ENCODE measurements around the gene EXOC4.
A peak's percentile ranks its signal among the peaks of the same experiment; 100 is the strongest.

EXOC4 gene

DNA sequence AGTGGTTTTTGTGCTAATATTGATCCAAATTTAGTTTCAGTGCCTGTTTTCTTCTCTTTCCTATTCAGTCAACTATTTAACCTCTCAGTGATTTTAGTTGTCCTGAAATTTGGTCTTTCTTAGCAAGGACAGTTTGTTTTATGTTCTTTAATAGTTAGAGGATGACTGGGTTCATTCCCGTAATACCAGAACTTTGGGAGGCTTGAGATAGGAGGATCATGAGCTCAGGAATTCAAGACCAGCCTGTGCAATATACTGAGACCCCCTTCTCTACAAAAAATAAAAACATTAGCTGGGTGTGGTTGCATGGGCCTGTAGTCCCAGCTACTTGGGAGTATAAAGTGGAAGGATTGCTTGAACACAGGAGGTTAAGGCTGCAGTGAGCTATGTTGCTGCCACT lies 148.3 kb downstream of the EXOC4 start:
- no peak overlapping the region for H3K9ac ChIP-seq
- H3K4me1 ChIP-seq = peaks cover 14% of the 10 kb centered on the region
- H4K20me1 ChIP-seq = no peaks in the 10 kb centered on the region
- H3K4me3 ChIP-seq = no peak overlapping the region
- H3K4me2 ChIP-seq = peak overlapping the region; percentile 28; the same call in 1 of the 2 replicates
- H3K9me3 ChIP-seq = no peaks in the 10 kb centered on the region; the same call in 1 of the 2 replicates
- no peak for TF ChIP-seq Cebpa-rat (IDR thresholded peaks at IDR 0.05)
- 0 out of 2 replicates have a peak, but pooled peaks cover 9% of the 10 kb centered on the region for H3K36me3 ChIP-seq
- no peaks in the 10 kb centered on the region for H3K27me3 ChIP-seq
- no peak overlapping the region for H3K27ac ChIP-seq

DNA sequence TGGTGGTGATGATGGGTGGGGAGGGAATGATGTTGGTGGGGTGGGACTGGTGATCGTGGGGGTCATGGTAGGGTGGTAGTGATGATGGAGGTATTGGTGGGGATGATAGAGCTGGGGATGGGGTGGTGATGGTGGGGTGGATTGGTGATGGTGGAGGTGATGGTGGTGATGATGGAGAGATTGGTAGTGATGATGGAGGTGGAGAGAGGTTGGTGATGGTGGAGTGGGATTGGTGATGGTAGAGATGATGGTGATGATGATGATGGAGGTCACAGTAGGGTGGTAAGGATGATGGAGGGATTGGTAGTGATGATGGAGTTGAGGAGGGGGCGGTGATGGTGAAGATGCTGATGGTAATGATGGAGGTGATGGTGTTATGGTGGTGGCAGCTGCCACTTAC lies 155.3 kb downstream of the EXOC4 start:
- Histone ChIP-seq H3K27ac (no peak overlapping the region), H3K9me3 (no peaks in the 10 kb centered on the region), H4K20me1 (no peaks in the 10 kb centered on the region; the same call in 1 of the 2 replicates), H3K4me1 (no peaks in the 10 kb centered on the region), H3K27me3 (no peaks in the 10 kb centered on the region), H3K36me3 (0 out of 2 replicates have a peak, but pooled peaks cover 8% of the 10 kb centered on the region), H3K4me2 (no peak overlapping the region), H3K4me3 (no peak overlapping the region), H3K9ac (no peak overlapping the region)
- TF ChIP-seq Cebpa-rat (IDR thresholded peaks at IDR 0.05) = no peak

DNA sequence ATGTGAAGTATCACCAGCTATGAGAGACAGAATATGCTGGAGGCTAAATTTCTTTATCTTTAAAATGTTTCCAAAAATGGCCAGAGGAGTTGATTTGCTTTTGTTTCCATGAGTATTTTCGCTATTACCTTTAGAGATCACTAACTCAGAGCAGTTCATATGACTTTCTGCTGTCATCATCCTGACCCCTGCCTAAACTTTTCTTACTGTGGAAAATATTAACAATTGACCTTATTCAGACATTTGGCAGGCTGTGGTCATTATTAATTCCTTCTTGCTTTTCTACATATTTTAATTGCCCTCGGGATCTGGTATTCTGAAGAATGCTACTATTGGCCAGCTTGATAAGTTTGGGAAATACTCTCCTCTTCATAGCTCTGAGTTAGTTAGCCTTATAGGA lies 156.5 kb downstream of the EXOC4 start:
- Histone ChIP-seq H3K27me3 (no peaks in the 10 kb centered on the region), H3K36me3 (no peaks in the 10 kb centered on the region), H3K4me2 (no peak overlapping the region), H3K9ac (no peak overlapping the region), H3K4me3 (no peak overlapping the region), H4K20me1 (no peaks in the 10 kb centered on the region; the same call in 1 of the 2 replicates), H3K4me1 (no peaks in the 10 kb centered on the region), H3K27ac (no peak overlapping the region), H3K9me3 (no peaks in the 10 kb centered on the region)
- no peak for TF ChIP-seq Cebpa-rat (IDR thresholded peaks at IDR 0.05)

DNA sequence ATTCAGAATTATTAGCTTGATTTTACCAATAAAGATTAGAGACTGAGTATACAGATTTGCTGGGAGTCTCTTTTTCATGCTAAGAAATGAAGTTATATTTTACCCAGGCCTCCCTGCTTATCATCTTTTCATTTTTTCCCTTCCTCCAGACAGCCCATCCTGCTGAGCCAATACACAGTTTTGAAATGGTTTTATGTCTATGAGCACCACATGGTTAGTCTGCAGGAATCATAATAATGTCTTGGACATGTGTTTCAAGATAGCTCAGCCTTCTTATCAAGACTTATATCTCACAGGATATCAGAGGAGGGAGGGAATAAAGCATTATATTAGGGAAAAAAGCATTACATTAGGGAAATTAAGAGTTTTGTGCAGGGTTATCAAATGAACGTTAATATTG lies 157.1 kb downstream of the EXOC4 start:
- H3K9me3 ChIP-seq = no peaks in the 10 kb centered on the region
- H3K4me3 ChIP-seq = no peak overlapping the region
- no peak overlapping the region for H3K4me2 ChIP-seq
- no peaks in the 10 kb centered on the region; the same call in 1 of the 2 replicates for H4K20me1 ChIP-seq
- H3K27ac ChIP-seq = no peak overlapping the region
- H3K27me3 ChIP-seq = no peaks in the 10 kb centered on the region
- no peaks in the 10 kb centered on the region for H3K36me3 ChIP-seq
- no peak overlapping the region for H3K9ac ChIP-seq
- no peak for TF ChIP-seq Cebpa-rat (IDR thresholded peaks at IDR 0.05)
- no peaks in the 10 kb centered on the region for H3K4me1 ChIP-seq

DNA sequence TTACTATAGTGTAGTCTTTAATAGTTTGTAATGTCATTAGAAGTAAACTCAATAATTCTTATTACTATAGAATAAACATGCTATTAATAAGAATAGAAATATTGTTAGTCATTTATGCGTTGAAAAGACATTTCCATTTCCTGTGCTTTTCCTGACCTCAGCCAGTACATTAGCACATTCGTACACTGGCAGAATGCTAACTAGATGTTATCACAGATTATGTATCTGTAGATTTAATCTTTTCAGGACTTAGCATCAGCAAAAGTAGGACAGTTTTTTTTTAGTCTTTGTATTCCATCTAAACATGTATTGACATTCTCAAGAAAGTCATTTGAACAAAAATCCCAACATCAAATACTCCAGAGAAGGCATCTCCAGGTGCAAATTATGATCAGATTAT lies 158.5 kb downstream of the EXOC4 start:
- H3K9me3 ChIP-seq = no peaks in the 10 kb centered on the region
- H3K4me3 ChIP-seq = no peak overlapping the region
- no peak overlapping the region for H3K4me2 ChIP-seq
- H3K4me1 ChIP-seq = no peaks in the 10 kb centered on the region
- H3K27ac ChIP-seq = no peak overlapping the region
- no peak for TF ChIP-seq Cebpa-rat (IDR thresholded peaks at IDR 0.05)
- no peaks in the 10 kb centered on the region for H3K36me3 ChIP-seq
- no peaks in the 10 kb centered on the region for H3K27me3 ChIP-seq
- no peaks in the 10 kb centered on the region; the same call in 1 of the 2 replicates for H4K20me1 ChIP-seq
- H3K9ac ChIP-seq = no peak overlapping the region

DNA sequence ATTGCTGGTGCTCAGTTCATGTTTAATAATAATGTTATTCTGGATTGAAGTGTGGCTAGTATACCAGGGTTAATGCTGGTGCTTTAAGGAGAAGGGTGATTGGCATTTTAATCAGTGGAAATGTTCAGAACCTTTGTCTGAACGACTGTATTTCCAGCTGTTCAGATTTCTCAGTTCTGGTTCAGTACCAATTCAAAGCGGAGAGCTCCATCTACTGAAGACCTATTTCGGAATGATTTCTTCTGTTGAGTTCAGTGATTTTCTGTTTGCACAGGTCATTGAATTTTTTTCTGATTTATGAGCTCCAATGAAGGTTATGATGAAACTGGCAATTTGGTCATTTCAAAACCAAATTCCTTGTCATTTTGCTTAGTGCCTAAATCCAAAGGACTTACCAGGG lies 160.1 kb downstream of the EXOC4 start:
- no peak for TF ChIP-seq Cebpa-rat (IDR thresholded peaks at IDR 0.05)
- no peak overlapping the region for H3K4me2 ChIP-seq
- no peaks in the 10 kb centered on the region for H3K27me3 ChIP-seq
- no peaks in the 10 kb centered on the region for H3K9me3 ChIP-seq
- H3K4me1 ChIP-seq = no peaks in the 10 kb centered on the region
- H3K9ac ChIP-seq = no peak overlapping the region
- no peaks in the 10 kb centered on the region for H3K36me3 ChIP-seq
- no peak overlapping the region for H3K4me3 ChIP-seq
- H4K20me1 ChIP-seq = no peaks in the 10 kb centered on the region; the same call in 1 of the 2 replicates
- H3K27ac ChIP-seq = no peak overlapping the region

DNA sequence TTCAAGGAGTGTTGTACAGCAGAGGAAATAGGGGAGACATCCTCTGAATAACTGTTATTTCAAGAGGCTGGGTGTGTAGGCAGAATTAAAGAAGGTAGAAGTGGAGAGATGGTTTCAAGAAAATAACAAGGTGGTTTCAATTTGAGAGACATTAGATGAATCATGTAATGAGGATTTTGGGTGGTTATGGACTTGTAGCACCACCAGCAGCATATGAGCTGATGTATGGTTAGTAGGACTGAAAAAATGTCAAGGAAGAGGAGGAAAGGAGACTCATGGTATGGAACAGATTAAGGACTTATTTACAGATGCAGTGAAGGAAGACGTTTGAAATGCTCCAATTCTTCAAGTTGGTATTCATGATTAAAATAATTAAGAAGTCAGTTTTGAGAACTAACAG lies 166.2 kb downstream of the EXOC4 start:
- Histone ChIP-seq H4K20me1 (no peaks in the 10 kb centered on the region), H3K4me3 (no peak overlapping the region), H3K27me3 (no peaks in the 10 kb centered on the region), H3K36me3 (peaks cover 9% of the 10 kb centered on the region), H3K27ac (no peak overlapping the region), H3K4me2 (no peak overlapping the region), H3K9ac (no peak overlapping the region), H3K9me3 (peaks cover 8% of the 10 kb centered on the region), H3K4me1 (no peaks in the 10 kb centered on the region)
- TF ChIP-seq Cebpa-rat (IDR thresholded peaks at IDR 0.05) = no peak

DNA sequence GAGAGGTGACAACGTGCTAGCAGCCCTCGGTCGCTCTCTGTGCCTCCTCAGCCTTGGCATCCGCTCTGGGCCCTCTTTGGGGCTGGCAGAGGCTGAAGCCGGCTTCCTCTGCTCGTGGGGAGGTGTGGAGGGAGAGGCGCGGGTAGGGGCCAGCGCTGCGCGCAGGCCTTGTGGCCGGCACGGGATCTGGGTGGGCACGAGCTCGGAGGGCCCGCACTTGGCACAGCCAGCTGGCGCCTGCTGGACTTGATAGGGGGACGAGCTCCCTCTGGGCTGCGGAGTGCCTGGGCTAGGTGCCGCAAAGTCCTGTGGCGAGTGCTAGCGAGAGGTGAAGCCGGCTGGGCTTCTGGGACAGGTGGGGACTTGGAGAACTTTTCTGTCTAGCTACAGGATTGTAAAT lies 170.7 kb downstream of the EXOC4 start:
- Histone ChIP-seq H3K4me2 (no peak overlapping the region), H3K4me1 (no peaks in the 10 kb centered on the region), H3K9ac (no peak overlapping the region), H3K27me3 (no peaks in the 10 kb centered on the region), H3K36me3 (peaks cover 30% of the 10 kb centered on the region), H3K4me3 (no peak overlapping the region), H3K27ac (no peak overlapping the region), H3K9me3 (peaks cover 8% of the 10 kb centered on the region), H4K20me1 (no peaks in the 10 kb centered on the region)
- no peak for TF ChIP-seq Cebpa-rat (IDR thresholded peaks at IDR 0.05)

DNA sequence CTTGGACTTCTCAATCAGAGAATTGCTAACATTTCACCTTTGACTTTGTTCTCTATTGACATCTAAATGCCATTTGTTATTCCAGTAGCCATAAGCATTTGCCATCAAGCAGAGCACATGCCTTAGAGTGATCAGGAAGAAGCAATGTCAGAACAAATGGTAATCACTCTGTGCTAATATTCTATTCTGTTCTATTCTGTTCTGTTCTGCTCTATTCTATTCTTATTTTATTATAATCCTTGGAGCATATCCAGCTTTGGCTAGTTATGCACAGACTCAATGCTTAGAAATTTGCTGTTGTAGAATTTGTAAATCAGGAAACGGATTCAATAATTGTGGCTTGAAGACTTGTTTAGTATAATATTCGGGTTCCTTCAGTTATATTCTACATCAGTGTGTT lies 175.4 kb downstream of the EXOC4 start:
- H3K4me1 ChIP-seq = no peaks in the 10 kb centered on the region
- no peak overlapping the region for H3K4me2 ChIP-seq
- no peaks in the 10 kb centered on the region for H3K27me3 ChIP-seq
- no peak for TF ChIP-seq Cebpa-rat (IDR thresholded peaks at IDR 0.05)
- no peak overlapping the region for H3K4me3 ChIP-seq
- H3K27ac ChIP-seq = no peak overlapping the region
- H3K9ac ChIP-seq = no peak overlapping the region
- H3K9me3 ChIP-seq = peaks cover 7% of the 10 kb centered on the region
- H4K20me1 ChIP-seq = no peaks in the 10 kb centered on the region
- peaks cover 29% of the 10 kb centered on the region for H3K36me3 ChIP-seq

DNA sequence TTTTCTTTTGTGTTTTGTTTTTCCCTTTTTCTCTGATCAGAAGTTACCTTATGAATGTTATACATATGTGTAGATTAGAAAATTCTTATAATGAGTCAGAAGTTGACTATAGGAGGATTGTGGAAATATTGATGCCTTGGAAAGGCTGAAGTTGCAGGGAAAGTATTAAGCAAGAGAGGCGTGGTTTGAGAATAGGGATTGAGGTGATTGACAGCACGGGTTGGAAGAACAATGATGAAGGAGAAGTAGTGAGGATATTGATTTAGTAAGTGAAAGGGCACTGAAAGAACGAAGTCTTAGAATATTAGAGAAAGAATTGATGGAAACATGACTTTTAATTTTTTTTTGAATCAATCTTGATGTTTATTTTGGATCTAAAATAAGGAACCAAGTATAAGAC lies 176.0 kb downstream of the EXOC4 start:
- Histone ChIP-seq H3K4me2 (no peak overlapping the region), H3K36me3 (peaks cover 23% of the 10 kb centered on the region), H3K27ac (no peak overlapping the region), H3K27me3 (no peaks in the 10 kb centered on the region), H3K4me1 (no peaks in the 10 kb centered on the region; the same call in 1 of the 2 replicates), H3K9me3 (peaks cover 1% of the 10 kb centered on the region), H4K20me1 (no peaks in the 10 kb centered on the region), H3K4me3 (no peak overlapping the region), H3K9ac (no peak overlapping the region)
- TF ChIP-seq Cebpa-rat (IDR thresholded peaks at IDR 0.05) = no peak

DNA sequence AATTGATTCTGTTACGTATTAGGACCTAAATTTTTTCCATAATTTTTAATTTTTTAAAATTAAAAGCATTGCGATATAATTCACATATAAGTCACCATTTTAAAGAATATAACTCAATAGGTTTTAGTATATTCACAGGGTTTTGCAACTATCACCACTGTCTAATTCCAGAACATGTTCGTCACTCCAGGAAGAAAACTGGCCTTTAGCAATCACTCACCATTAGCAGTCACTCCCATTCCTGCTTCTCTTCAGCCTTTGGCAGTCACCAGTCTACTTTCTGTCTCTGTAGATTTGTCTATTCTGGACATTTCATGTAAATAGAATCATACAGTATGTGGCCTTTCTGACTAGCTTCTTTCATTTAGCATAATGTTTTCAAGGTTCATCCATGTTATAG lies 176.5 kb downstream of the EXOC4 start:
- no peaks in the 10 kb centered on the region for H3K27me3 ChIP-seq
- H3K4me2 ChIP-seq = no peak overlapping the region
- H3K4me3 ChIP-seq = no peak overlapping the region
- peaks cover 18% of the 10 kb centered on the region for H3K36me3 ChIP-seq
- no peak overlapping the region for H3K27ac ChIP-seq
- H4K20me1 ChIP-seq = no peaks in the 10 kb centered on the region
- H3K9ac ChIP-seq = no peak overlapping the region
- no peaks in the 10 kb centered on the region; the same call in 1 of the 2 replicates for H3K9me3 ChIP-seq
- H3K4me1 ChIP-seq = no peaks in the 10 kb centered on the region; the same call in 1 of the 2 replicates
- TF ChIP-seq Cebpa-rat (IDR thresholded peaks at IDR 0.05) = no peak

Data from BLaER1 (cell line).